Adrenal gland (tissue), 5 donors: ENCODE data around the gene IPO11.

Experiments
- CTCF ChIP-seq, 6 experiments: fragments of 450-650 bp in 4 of 6; fragments of 200-600 bp in 2 of 6; sonication (generic) in 1 of 6; IDR thresholded peaks; 1 replicate in 5 of 6; 2 replicates in 1 of 6; pipeline versions ENCODE4 v1.5.1 to v1.8.0; 2016 to 2021; ENCODE audit warnings: antibody characterized with exemption in 6 of 6, mild to moderate bottlenecking in 2 of 6, moderate library complexity in 1 of 6
- POLR2A ChIP-seq, 2 donors: fragments of 450-650 bp; IDR thresholded peaks; one replicate each; pipeline ENCODE4 v1.6.1; 2017; ENCODE audit warnings: antibody characterized with exemption in 2 of 2, mild to moderate bottlenecking in 2 of 2, moderate library complexity in 1 of 2
- donor health status: DM: no; HTN: no; CAD: no.

GRCh38 chr5:62558941-62559340, 146.4 kb downstream of the IPO11 start:
- TF ChIP-seq CTCF (IDR thresholded peaks at IDR 0.05) (no peak), POLR2A (IDR thresholded peaks at IDR 0.05) (no peak)
